Neutrophil (primary cell): ENCODE data around the gene NLGN4X.

Source experiments
- H3K27ac ChIP-seq: fragments of 200-600 bp; sonication (generic); 2 replicates; pipeline ENCODE4 v1.5.1; 2016; ENCODE audit warnings: mild to moderate bottlenecking, moderate library complexity
- H3K27me3 ChIP-seq: fragments of 200-600 bp; sonication (generic); 2 replicates; pipeline ENCODE4 v1.6.0; 2016; ENCODE audit warnings: mild to moderate bottlenecking
- H3K36me3 ChIP-seq: fragments of 200-600 bp; sonication (generic); 2 replicates; pipeline ENCODE4 v1.5.1; 2017
- H3K4me1 ChIP-seq, 2 experiments: fragments of 200-600 bp in 1 of 2; sonication (generic) in 1 of 2; 1 replicate in 1 of 2; 2 replicates in 1 of 2; pipeline versions ENCODE4 v1.5.1 to v1.6.1; 2013 to 2016; ENCODE audit warnings: low read depth in 1 of 2, low read length in 1 of 2, mild to moderate bottlenecking in 1 of 2, moderate library complexity in 1 of 2; ENCODE audit not compliant: control insufficient read depth in 1 of 2, insufficient read depth in 1 of 2
- H3K4me3 ChIP-seq, 2 experiments: fragments of 200-600 bp in 1 of 2; sonication (generic) in 1 of 2; 1 replicate in 1 of 2; 2 replicates in 1 of 2; pipeline ENCODE4 v1.5.1; 2013 to 2016; ENCODE audit warnings: low read depth in 1 of 2, low read length in 1 of 2, mild to moderate bottlenecking in 1 of 2, moderate library complexity in 1 of 2
- H3K9me3 ChIP-seq: fragments of 200-600 bp; sonication (generic); 2 replicates; pipeline ENCODE4 v1.5.1; 2016
- CTCF ChIP-seq: fragments of 200-600 bp; sonication (generic); IDR thresholded peaks from 2 replicates; pipeline ENCODE4 v1.5.1; 2016; ENCODE audit warnings: antibody characterized with exemption

The NLGN4X gene

GRCh38 chrX:6184900-6185515 lies 43.7 kb downstream of the NLGN4X start:
- TF ChIP-seq CTCF: no peak
- Histone ChIP-seq H3K36me3 (no peaks in the 10 kb centered on the region), H3K9me3 (no peaks in the 10 kb centered on the region), H3K27ac (no peak overlapping the region), H3K4me3 (no peak overlapping the region), H3K4me1 (no peaks in the 10 kb centered on the region), H3K27me3 (no peaks in the 10 kb centered on the region)

DNA sequence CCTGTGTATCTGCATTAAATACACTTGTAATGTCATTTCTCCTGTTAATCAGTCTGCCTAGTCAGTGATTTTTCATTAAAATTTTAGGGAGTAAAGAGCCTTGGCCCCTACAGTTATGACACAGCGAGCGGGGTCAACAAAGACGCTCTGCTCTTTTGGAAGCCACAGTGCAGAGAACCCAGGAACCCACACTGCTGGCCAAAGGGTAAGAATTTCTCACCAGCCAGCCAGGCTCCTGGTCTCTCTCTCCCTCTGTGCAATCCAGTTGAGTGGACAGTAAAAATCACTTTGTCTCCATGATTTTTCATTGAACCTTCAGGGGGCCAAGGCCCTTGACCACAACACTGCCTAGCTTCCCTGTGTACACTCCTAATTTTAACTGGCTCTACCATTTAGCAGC lies 52.8 kb downstream of the NLGN4X start:
- no peak for TF ChIP-seq CTCF
- no peak overlapping the region for H3K27ac ChIP-seq
- no peaks in the 10 kb centered on the region for H3K36me3 ChIP-seq
- H3K27me3 ChIP-seq: no peaks in the 10 kb centered on the region
- H3K9me3 ChIP-seq: no peaks in the 10 kb centered on the region
- no peak overlapping the region for H3K4me3 ChIP-seq
- no peaks in the 10 kb centered on the region for H3K4me1 ChIP-seq

DNA sequence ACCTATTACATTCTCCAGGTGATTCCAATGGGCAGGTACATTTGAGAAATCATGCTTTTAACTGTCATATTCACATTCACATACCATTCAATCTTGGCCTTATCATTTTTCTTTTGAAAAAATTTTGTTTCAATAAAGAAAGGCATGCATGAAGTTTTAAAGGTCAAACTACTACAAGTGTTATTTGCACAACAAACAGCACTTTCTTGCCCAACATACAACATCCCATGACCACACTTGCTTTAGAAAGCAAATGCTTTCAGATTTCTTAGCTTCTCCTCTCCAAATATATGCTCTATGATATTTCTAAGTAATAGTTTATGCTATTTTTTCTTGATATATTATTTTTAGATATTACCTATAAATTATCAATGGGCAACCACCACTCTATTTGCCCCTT lies 58.2 kb downstream of the NLGN4X start:
- Histone ChIP-seq H3K4me1 (no peaks in the 10 kb centered on the region), H3K4me3 (no peak overlapping the region)
- TF ChIP-seq CTCF: no peak

DNA sequence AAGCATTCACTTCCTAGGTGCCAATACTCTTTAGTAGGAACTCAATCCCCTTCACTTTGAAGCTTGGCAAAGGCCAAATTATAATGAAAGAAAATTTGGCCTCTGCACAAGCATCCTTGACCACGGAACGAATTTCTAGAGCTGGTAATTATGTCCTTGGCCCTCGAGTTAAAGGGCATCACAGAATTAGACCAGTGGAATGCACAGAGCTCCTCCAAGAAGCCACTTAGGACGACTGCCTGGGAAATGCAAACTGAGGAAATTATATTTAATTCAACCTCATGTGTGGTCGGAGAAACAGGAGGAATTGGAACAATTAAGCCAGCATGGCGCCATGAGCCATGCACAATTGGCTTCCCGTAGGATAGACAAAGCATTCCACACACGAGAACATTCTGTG lies 59.3 kb downstream of the NLGN4X start:
- TF ChIP-seq CTCF: no peak
- H3K27me3 ChIP-seq: no peaks in the 10 kb centered on the region
- no peaks in the 10 kb centered on the region for H3K4me1 ChIP-seq
- no peak overlapping the region for H3K4me3 ChIP-seq
- no peaks in the 10 kb centered on the region for H3K9me3 ChIP-seq
- no peaks in the 10 kb centered on the region for H3K36me3 ChIP-seq
- H3K27ac ChIP-seq: no peak overlapping the region

More for the DNA sequence above, 58.2 kb downstream of the NLGN4X start:
- Histone ChIP-seq H3K9me3 (no peaks in the 10 kb centered on the region), H3K27me3 (no peaks in the 10 kb centered on the region), H3K36me3 (no peaks in the 10 kb centered on the region), H3K27ac (no peak overlapping the region)

- H3K36me3 ChIP-seq: no peaks in the 10 kb centered on the region
- TF ChIP-seq CTCF: no peak
- no peak overlapping the region for H3K27ac ChIP-seq
- H3K4me3 ChIP-seq: no peak overlapping the region
- no peaks in the 10 kb centered on the region for H3K4me1 ChIP-seq
- H3K9me3 ChIP-seq: no peaks in the 10 kb centered on the region
- H3K27me3 ChIP-seq: no peaks in the 10 kb centered on the region
These were observed 64.9 kb downstream of the NLGN4X start for GRCh38 chrX:6163721-6164120.

DNA sequence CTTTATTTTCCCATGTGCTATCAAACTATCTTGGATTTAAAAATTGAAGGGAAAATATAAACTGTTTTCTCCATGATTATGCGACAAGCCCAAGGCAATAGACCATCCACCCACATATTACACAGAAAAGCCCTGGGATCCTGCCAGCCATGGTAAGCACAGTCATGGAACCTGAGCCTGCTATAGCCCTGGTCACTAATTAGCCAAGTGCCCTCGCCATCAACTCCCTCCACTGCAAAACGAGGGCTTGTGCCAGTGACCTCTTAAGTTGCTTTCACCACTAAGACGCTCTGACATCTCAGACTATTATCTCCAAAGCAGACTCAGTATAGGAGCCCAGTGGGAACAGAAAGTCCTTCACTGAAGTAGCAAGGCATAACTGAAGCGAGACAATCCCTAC lies 69.2 kb downstream of the NLGN4X start:
- no peak overlapping the region for H3K4me3 ChIP-seq
- no peak overlapping the region for H3K27ac ChIP-seq
- TF ChIP-seq CTCF: no peak
- no peaks in the 10 kb centered on the region for H3K4me1 ChIP-seq
- no peaks in the 10 kb centered on the region for H3K36me3 ChIP-seq
- no peaks in the 10 kb centered on the region for H3K9me3 ChIP-seq
- no peaks in the 10 kb centered on the region for H3K27me3 ChIP-seq
